Chondrocyte (in vitro differentiated cells): ENCODE measurements around the gene CFAP100. TPM values are rescaled to one million over a fixed set of nuclear protein-coding genes. Genes with fewer than 3 reads are reported as not detected.
A peak's percentile ranks its signal among the peaks of the same experiment; 100 is the strongest.

ENCODE experiments used
- DNase-seq: peaks from one replicate; pipeline ENCODE4 v3.0.0; 2021; ENCODE audit warnings: mixed read lengths, low spot score
- H3K27ac Mint-ChIP-seq: one replicate; pipeline ENCODE4 v1.8.0; 2021; ENCODE audit warnings: mild to moderate bottlenecking, moderate library complexity, mixed read lengths; ENCODE audit not compliant: unreplicated experiment
- H3K27me3 Mint-ChIP-seq: 2 replicates; pipeline ENCODE4 v1.8.0; 2021; ENCODE audit warnings: low read depth, mixed read lengths
- H3K36me3 Mint-ChIP-seq: 2 replicates; pipeline ENCODE4 v1.8.0; 2021; ENCODE audit warnings: low read depth, mixed read lengths
- H3K4me1 Mint-ChIP-seq: 2 replicates; pipeline ENCODE4 v1.8.0; 2021; ENCODE audit warnings: low read depth, mild to moderate bottlenecking, mixed read lengths
- H3K4me3 Mint-ChIP-seq: one replicate; pipeline ENCODE4 v1.8.0; 2021; ENCODE audit warnings: mild to moderate bottlenecking, moderate library complexity, mixed read lengths; ENCODE audit not compliant: unreplicated experiment
- H3K9me3 Mint-ChIP-seq: 2 replicates; pipeline ENCODE4 v1.8.0; 2021; ENCODE audit warnings: low read depth, mixed read lengths
- CTCF ChIP-seq: fragments of 200-600 bp; sonication (generic); IDR thresholded peaks from 2 replicates; pipeline ENCODE4 v1.5.0; 2021; ENCODE audit warnings: antibody characterized with exemption, mild to moderate bottlenecking, moderate library complexity
- total RNA-seq: library from RNA; stranded (reverse); gene quantifications from 3 replicates; pipeline ENCODE4 v1.2.1, GENCODE V29; 2021

The CFAP100 gene
- total RNA-seq, 1 donor from 2014 or later = not detected

GRCh38 chr3:126364731-126365301 lies 29.9 kb upstream of the CFAP100 start:
- Mint-ChIP-seq H3K4me3 (no peak overlapping the region), H3K27ac (no peak overlapping the region), H3K36me3 (no peaks in the 10 kb centered on the region), H3K9me3 (no peaks in the 10 kb centered on the region), H3K27me3 (peaks cover 26% of the 10 kb centered on the region), H3K4me1 (no peaks in the 10 kb centered on the region)
- no peak for TF ChIP-seq CTCF
- DNase-seq = peak; percentile 77

DNA sequence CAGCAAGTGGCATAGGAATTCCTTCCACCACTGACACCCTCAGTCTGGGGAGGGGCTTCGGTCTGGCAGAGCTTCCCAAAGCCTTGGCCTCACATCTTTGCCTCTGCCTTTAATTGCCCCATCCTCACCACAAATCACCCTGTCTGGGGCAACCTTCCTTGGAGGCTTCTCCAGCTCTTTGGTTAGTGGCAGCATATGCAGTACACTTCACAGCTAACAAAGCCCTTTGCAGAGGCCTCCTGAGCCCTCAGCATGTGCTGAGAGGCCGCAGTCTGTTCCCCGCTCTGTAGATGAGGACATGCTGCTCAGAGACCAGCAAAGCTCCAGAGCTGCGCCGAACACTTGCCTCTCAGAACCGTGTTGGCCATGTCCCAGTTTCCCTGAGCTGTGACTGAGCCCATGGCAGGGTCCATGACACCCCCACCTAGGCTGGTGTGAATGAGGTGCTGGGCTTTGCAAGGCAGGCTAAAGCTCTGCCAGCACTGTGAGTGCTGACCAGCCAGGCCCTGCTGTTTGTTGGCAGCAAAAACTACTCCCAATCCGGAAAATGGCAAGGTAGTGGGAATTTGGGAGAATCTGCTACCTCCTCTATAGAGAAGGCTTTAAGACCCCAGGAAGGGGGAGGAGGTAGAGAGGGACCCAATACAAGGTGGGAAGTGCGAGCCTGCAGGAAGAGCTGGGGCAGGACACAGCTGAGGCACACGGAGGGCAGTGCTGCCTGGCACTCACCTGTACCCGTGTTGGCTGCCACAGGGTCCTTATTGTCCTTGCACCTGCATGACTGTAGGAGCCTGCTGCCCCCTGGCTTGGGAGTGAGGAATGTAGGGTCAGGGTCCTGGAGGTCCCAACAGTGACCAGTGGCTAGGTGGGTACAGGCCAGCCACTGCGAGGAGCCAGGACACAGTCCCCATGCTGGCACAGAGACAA lies 29.1 kb upstream of the CFAP100 start:
- Mint-ChIP-seq H3K4me1 (no peaks in the 10 kb centered on the region), H3K27ac (no peak overlapping the region), H3K27me3 (peaks cover 21% of the 10 kb centered on the region), H3K4me3 (no peak overlapping the region), H3K9me3 (no peaks in the 10 kb centered on the region), H3K36me3 (no peaks in the 10 kb centered on the region)
- peak; percentile 61 for DNase-seq
- peak; percentile 14 for TF ChIP-seq CTCF

GRCh38 chr3:126367316-126367805 lies 27.3 kb upstream of the CFAP100 start:
- Mint-ChIP-seq H3K27ac (no peak overlapping the region), H3K4me1 (no peaks in the 10 kb centered on the region), H3K27me3 (peaks cover 12% of the 10 kb centered on the region), H3K36me3 (no peaks in the 10 kb centered on the region), H3K4me3 (no peak overlapping the region), H3K9me3 (no peaks in the 10 kb centered on the region)
- no peak for TF ChIP-seq CTCF
- peak; percentile 40 for DNase-seq

GRCh38 chr3:126369490-126369889 lies 25.2 kb upstream of the CFAP100 start:
- H3K27ac Mint-ChIP-seq = no peak overlapping the region
- H3K4me3 Mint-ChIP-seq = no peak overlapping the region
- H3K27me3 Mint-ChIP-seq = no peaks in the 10 kb centered on the region
- H3K4me1 Mint-ChIP-seq = peaks cover 5% of the 10 kb centered on the region
- H3K9me3 Mint-ChIP-seq = no peaks in the 10 kb centered on the region
- no peak for TF ChIP-seq CTCF
- H3K36me3 Mint-ChIP-seq = no peaks in the 10 kb centered on the region
- DNase-seq = no peak

DNA sequence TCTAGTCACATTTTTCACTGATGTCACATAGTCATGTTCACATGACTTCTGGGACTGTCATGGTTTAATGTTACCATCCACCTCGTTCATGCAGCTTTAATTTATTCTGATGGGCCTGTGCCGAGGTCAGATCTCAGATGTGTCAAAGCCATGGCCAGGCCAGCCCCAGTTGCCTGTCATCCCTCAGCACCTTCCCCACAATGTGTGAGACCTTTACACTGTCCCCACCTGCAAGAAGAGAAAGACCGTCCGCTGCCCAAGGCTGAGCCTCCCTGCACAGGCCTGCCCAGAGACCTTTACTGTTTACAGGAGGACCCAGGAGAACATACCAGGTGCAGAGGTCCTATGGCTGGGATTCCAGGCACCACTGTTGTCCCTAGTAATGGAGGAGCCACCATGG lies 24.7 kb upstream of the CFAP100 start:
- peaks cover 5% of the 10 kb centered on the region for H3K4me1 Mint-ChIP-seq
- H3K36me3 Mint-ChIP-seq = no peaks in the 10 kb centered on the region
- DNase-seq = peak; percentile 68
- no peak overlapping the region for H3K4me3 Mint-ChIP-seq
- no peak for TF ChIP-seq CTCF
- H3K27ac Mint-ChIP-seq = no peak overlapping the region
- no peaks in the 10 kb centered on the region for H3K9me3 Mint-ChIP-seq
- no peaks in the 10 kb centered on the region for H3K27me3 Mint-ChIP-seq
